GM20000 (cell line): ENCODE measurements around the gene FGFR2.

Source experiments
- DNase-seq: peaks from one replicate; pipeline ENCODE4 v3.0.0; 2012; ENCODE audit warnings: low spot score
- CTCF ChIP-seq: IDR thresholded peaks from 2 replicates; pipeline ENCODE4 v1.5.1; 2012; ENCODE audit warnings: mild to moderate bottlenecking, control low read depth; ENCODE audit errors: extremely low read depth, missing control alignments

The FGFR2 gene

GRCh38 chr10:121580276-121581116 lies 17.7 kb downstream of the FGFR2 start:
- TF ChIP-seq CTCF: no peak
- DNase-seq: no peak

GRCh38 chr10:121579656-121580055 lies 18.6 kb downstream of the FGFR2 start:
- TF ChIP-seq CTCF: no peak
- no peak for DNase-seq

- no peak for TF ChIP-seq CTCF
- DNase-seq: no peak
These were observed 19.3 kb downstream of the FGFR2 start for GRCh38 chr10:121578965-121579364.

GRCh38 chr10:121578298-121578697 lies 19.9 kb downstream of the FGFR2 start:
- no peak for DNase-seq
- no peak for TF ChIP-seq CTCF

- no peak for TF ChIP-seq CTCF
- no peak for DNase-seq
These were observed 20.7 kb downstream of the FGFR2 start for GRCh38 chr10:121577568-121577967.

- no peak for DNase-seq
- TF ChIP-seq CTCF: no peak
These were observed 22.1 kb downstream of the FGFR2 start for GRCh38 chr10:121576139-121576538.

- TF ChIP-seq CTCF: no peak
- no peak for DNase-seq
These were observed 23.6 kb downstream of the FGFR2 start for GRCh38 chr10:121574519-121575166.
